ENCODE measurements around the gene B3GAT1. TPM values are rescaled to one million over a fixed set of nuclear protein-coding genes. Genes with fewer than 3 reads are reported as not detected.

The B3GAT1 gene
- total and polyA plus RNA-seq, 4 experiments from 2014 or later = 0.44 to 0.47 TPM; not detected in 2

DNA sequence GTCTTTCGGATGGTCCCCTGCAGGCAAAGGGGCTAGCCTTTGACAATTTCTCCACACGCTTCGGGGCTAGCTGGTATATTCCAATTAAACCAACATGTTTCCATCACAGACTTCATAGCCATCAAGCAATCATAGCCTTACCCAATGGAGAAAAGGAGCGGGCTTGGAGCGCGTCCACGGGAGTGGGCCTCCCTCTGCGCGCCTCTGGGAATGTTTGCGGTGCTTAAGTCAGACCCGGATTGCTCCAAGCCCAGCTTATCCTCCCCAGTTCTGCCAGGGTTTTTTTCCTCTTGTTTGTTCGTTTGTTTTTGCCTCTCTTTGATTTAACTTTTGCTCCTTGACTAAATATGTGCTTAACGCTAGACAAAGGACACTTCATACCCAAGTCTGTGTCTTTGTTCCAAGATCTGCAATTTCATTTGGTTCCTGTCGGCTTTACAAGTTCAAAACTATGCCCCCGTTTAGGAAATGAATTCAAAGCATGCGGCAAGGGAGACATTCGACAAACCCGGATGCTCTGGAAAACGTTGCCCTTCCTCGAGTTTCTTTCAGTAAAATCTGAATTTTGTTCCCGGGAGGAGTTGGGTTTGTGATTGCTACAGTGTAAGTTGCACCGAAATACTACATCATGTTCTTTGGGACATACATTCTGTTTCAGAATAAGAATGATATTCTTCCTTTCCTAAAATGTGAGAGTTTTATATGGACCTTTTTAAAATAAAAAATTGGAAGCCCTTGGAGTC is 81.3 kb downstream of the B3GAT1 start:
- Mint-ChIP-seq H3K9me3 (no peaks in the 10 kb centered on the region), H3K4me3 (peak overlapping the region; percentile 85 to 95 (median 91)), H3K27me3 (peaks cover 0 to 4% of the 10 kb centered on the region in 2 donors), H3K27ac (peak overlapping the region in 4 of 7 donors; percentile 9 to 84 (median 26)), H3K4me1 (peaks cover 7 to 22% (median 12%) of the 10 kb centered on the region in 4 donors), H3K36me3 (no peaks in the 10 kb centered on the region)
- POLR2A ChIA-PET (ENCODE audit: partially characterized antibody) = no interaction called here
- H3K27ac ChIP-seq (ENCODE audit: low read depth, low read length) = no peak overlapping the region
- intact Hi-C loops (cut with micrococcal nuclease) = loop anchor here (1.0 to 2.0 kb wide), 3 partner anchors 54 to 106 kb away; partner anchors contain the start of genes ACAD8, GLB1L3, THYN1 and VPS26B
- peak overlapping the region in 1 of 2 donors; percentile 38 for H3K4me3 ChIP-seq (ENCODE audit: low read length in 2 of 2)
- no peaks in the 10 kb centered on the region for H3K9me3 ChIP-seq (ENCODE audit: control insufficient read depth in 1 of 2, low read length in 2 of 2)
- peaks cover 14% of the 10 kb centered on the region for H3K4me1 ChIP-seq (ENCODE audit: insufficient read depth, low read length)
- no peaks in the 10 kb centered on the region for H3K27me3 ChIP-seq (ENCODE audit: insufficient read depth, low read length)
- CTCF ChIA-PET (ENCODE audit: partially characterized antibody) = no interaction called here
- peak in 1 of 5 donors; percentile 2 for DNase-seq
- no peaks in the 10 kb centered on the region for H3K36me3 ChIP-seq (ENCODE audit: insufficient read depth, low read length)

Other genes with a start within 250 kb of the B3GAT1 start
- gene NCAPD3, start 188.3 kb downstream of the B3GAT1 start, total RNA-seq = 10 to 100 TPM; 39.9 to 41.8 TPM
- gene NCAPD3, start 188.3 kb downstream of the B3GAT1 start, polyA plus RNA-seq = 10 to 100 TPM; 14.3 to 14.6 TPM
- 10 to 100 TPM; 72.2 to 76.6 TPM for gene VPS26B, start 187.6 kb downstream of the B3GAT1 start, total RNA-seq
- 10 to 100 TPM; 49.6 to 56.7 TPM for gene VPS26B, start 187.6 kb downstream of the B3GAT1 start, polyA plus RNA-seq
- 10 to 100 TPM; 59.3 to 70.8 TPM for gene THYN1, start 158.9 kb downstream of the B3GAT1 start, total RNA-seq
- 100 to 1,000 TPM; 118 to 163 TPM for gene THYN1, start 158.9 kb downstream of the B3GAT1 start, polyA plus RNA-seq
- gene ACAD8, start 158.7 kb downstream of the B3GAT1 start, total RNA-seq = 10 to 100 TPM; 36.9 to 38.6 TPM
- gene ACAD8, start 158.7 kb downstream of the B3GAT1 start, polyA plus RNA-seq = 10 to 100 TPM; 17.8 to 22.2 TPM
- 1 to 10 TPM; 1.2 to 1.5 TPM for gene GLB1L3, start 135.9 kb downstream of the B3GAT1 start, total RNA-seq
- 1 to 10 TPM; 2.8 to 4.9 TPM for gene GLB1L3, start 135.9 kb downstream of the B3GAT1 start, polyA plus RNA-seq
- 1 to 10 TPM; 1.2 to 1.5 TPM for gene GLB1L2, start 80.3 kb downstream of the B3GAT1 start, total RNA-seq
- under 1 TPM; 0.43 to 0.79 TPM for gene GLB1L2, start 80.3 kb downstream of the B3GAT1 start, polyA plus RNA-seq